ENCODE data around the gene GON7.

- TF ChIP-seq CTCF (IDR thresholded peaks at IDR 0.05) (peak in 1 of 2 donors; percentile 25), POLR2AphosphoS5 (IDR thresholded peaks at IDR 0.05) (peak in 1 of 3 donors; percentile 10), POLR2A (IDR thresholded peaks at IDR 0.05) (peak; percentile 40 to 44), EP300 (IDR thresholded peaks at IDR 0.05) (no peak)
These were observed 22.2 kb downstream of the GON7 start, which contains the start of the genes LYSET and MOAP1 for GRCh38 chr14:93184391-93185348.

Measured in suprapubic skin (tissue), 4 donors.